HEK293 (cell line): ENCODE results near the gene HES1.

Experiments
- CTCF ChIA-PET: fragments of 350-600 bp; formaldehyde crosslinking; extraction: SDS; loops from one replicate; lab custom pipeline; 2021; ENCODE audit warnings: antibody characterized with exemption; lab: Yijun Ruan, JAX
- POLR2A ChIA-PET: fragments of 300-600 bp; formaldehyde crosslinking; extraction: SDS; loops from one replicate; lab custom pipeline; 2020; ENCODE audit warnings: antibody characterized with exemption, inconsistent platforms; lab: Yijun Ruan, JAX
- H3K27ac ChIP-seq: fragments of 200-500 bp; sonication (Bioruptor generic); 2 replicates; pipeline ENCODE4 v1.5.1; 2014; ENCODE audit warnings: low read depth, low read length, control low read depth, inconsistent platforms; ENCODE audit errors: extremely low read depth
- H3K36me3 ChIP-seq, 2 experiments: fragments of 200-500 bp in 1 of 2; sonication (Bioruptor generic) in 1 of 2; 1 replicate in 1 of 2; 2 replicates in 1 of 2; pipeline ENCODE4 v1.5.1; 2014 to 2017; ENCODE audit warnings: inconsistent platforms in 2 of 2, low read length in 2 of 2; ENCODE audit not compliant: control insufficient read depth in 2 of 2, insufficient read depth in 1 of 2
- H3K4me1 ChIP-seq: fragments of 200-500 bp; sonication (Bioruptor generic); 2 replicates; pipeline ENCODE4 v1.5.1; 2014; ENCODE audit warnings: mild to moderate bottlenecking, low read length, inconsistent platforms; ENCODE audit not compliant: control insufficient read depth, insufficient read depth
- H3K4me3 ChIP-seq: 2 replicates; pipeline ENCODE4 v1.5.1; 2011; ENCODE audit warnings: low read depth, mild to moderate bottlenecking, control low read depth, low read length, moderate library complexity
- H3K9me3 ChIP-seq: fragments of 200-500 bp; sonication (Bioruptor generic); 2 replicates; pipeline ENCODE4 v1.5.1; 2014; ENCODE audit warnings: low read depth, low read length, inconsistent platforms; ENCODE audit not compliant: control insufficient read depth, insufficient read depth
- BCL11B ChIP-seq: fragments of 450-650 bp; formaldehyde crosslinking; IDR thresholded peaks from 2 replicates; pipeline ENCODE4 v1.5.1; 2016; ENCODE audit warnings: low read depth, missing biosample characterization, missing genetic modification characterization
- EGR2 ChIP-seq: fragments of 450-650 bp; formaldehyde crosslinking; IDR thresholded peaks from 2 replicates; pipeline ENCODE4 v1.5.1; 2016; ENCODE audit warnings: low read depth, missing biosample characterization, missing genetic modification characterization
- MEIS1 ChIP-seq: sonication (generic); formaldehyde crosslinking; IDR thresholded peaks from 2 replicates; pipeline ENCODE4 v1.8.1; 2022; ENCODE audit warnings: missing genetic modification reagents, mild to moderate bottlenecking, borderline replicate concordance
- OVOL3 ChIP-seq: fragments of 450-650 bp; formaldehyde crosslinking; IDR thresholded peaks from 2 replicates; pipeline ENCODE4 v1.5.1; 2016; ENCODE audit warnings: missing biosample characterization, missing genetic modification characterization
- PRDM1 ChIP-seq: fragments of 450-650 bp; formaldehyde crosslinking; IDR thresholded peaks from 2 replicates; pipeline ENCODE4; 2016; ENCODE audit warnings: missing biosample characterization, missing genetic modification characterization
- SP2 ChIP-seq: fragments of 450-650 bp; formaldehyde crosslinking; IDR thresholded peaks from 2 replicates; pipeline ENCODE4 v1.5.1; 2016; ENCODE audit warnings: missing biosample characterization, missing genetic modification characterization
- ZBTB1 ChIP-seq: fragments of 450-650 bp; formaldehyde crosslinking; IDR thresholded peaks from 2 replicates; pipeline ENCODE4 v1.5.1; 2016; ENCODE audit warnings: missing biosample characterization, missing genetic modification characterization
- ZFP3 ChIP-seq: fragments of 450-650 bp; formaldehyde crosslinking; IDR thresholded peaks from 2 replicates; pipeline ENCODE4 v1.5.1; 2016; ENCODE audit warnings: low read depth, missing biosample characterization, missing genetic modification characterization
- ZFP41 ChIP-seq: fragments of 450-650 bp; formaldehyde crosslinking; IDR thresholded peaks from 2 replicates; pipeline ENCODE4 v1.5.1; 2016; ENCODE audit warnings: missing biosample characterization, missing genetic modification characterization, borderline replicate concordance
- ZNF146 ChIP-seq: fragments of 450-650 bp; formaldehyde crosslinking; IDR thresholded peaks from 2 replicates; pipeline ENCODE4 v1.5.1; 2016; ENCODE audit warnings: missing biosample characterization, missing genetic modification characterization
- ZNF302 ChIP-seq: fragments of 450-650 bp; formaldehyde crosslinking; IDR thresholded peaks from 2 replicates; pipeline ENCODE4 v1.5.1; 2016; ENCODE audit warnings: missing biosample characterization, missing genetic modification characterization, low read depth
- ZNF341 ChIP-seq: fragments of 450-650 bp; formaldehyde crosslinking; IDR thresholded peaks from 2 replicates; pipeline ENCODE4; 2016; ENCODE audit warnings: low read depth, missing biosample characterization, missing genetic modification characterization
- ZNF366 ChIP-seq: fragments of 450-650 bp; formaldehyde crosslinking; conservative IDR thresholded peaks from 2 replicates; pipeline ENCODE4 v1.5.1; 2016; ENCODE audit warnings: missing biosample characterization, missing genetic modification characterization
- ZNF433 ChIP-seq: fragments of 450-650 bp; formaldehyde crosslinking; IDR thresholded peaks from 2 replicates; pipeline ENCODE4 v1.5.1; 2016; ENCODE audit warnings: missing biosample characterization, missing genetic modification characterization, low read depth
- ZNF544 ChIP-seq: fragments of 450-650 bp; formaldehyde crosslinking; IDR thresholded peaks from 2 replicates; pipeline ENCODE4 v1.5.0; 2017; ENCODE audit warnings: missing biosample characterization, missing genetic modification characterization
- ZNF624 ChIP-seq: fragments of 450-650 bp; formaldehyde crosslinking; IDR thresholded peaks from 2 replicates; pipeline ENCODE4 v1.5.1; 2017; ENCODE audit warnings: missing biosample characterization, missing genetic modification characterization
- ZNF629 ChIP-seq: fragments of 450-650 bp; formaldehyde crosslinking; IDR thresholded peaks from 2 replicates; pipeline ENCODE4 v1.5.1; 2017; ENCODE audit warnings: missing biosample characterization, missing genetic modification characterization
- ZNF785 ChIP-seq: fragments of 450-650 bp; formaldehyde crosslinking; IDR thresholded peaks from 2 replicates; pipeline ENCODE4 v1.5.1; 2016; ENCODE audit warnings: missing biosample characterization, missing genetic modification characterization
- TF ChIP-seq, protein P1 (sequence below): fragments of 450-650 bp; formaldehyde crosslinking; IDR thresholded peaks from 2 replicates; pipeline ENCODE4 v1.5.1; 2017; ENCODE audit warnings: missing biosample characterization, missing genetic modification characterization
- TF ChIP-seq, protein P2 (sequence below): fragments of 450-650 bp; formaldehyde crosslinking; IDR thresholded peaks from 2 replicates; pipeline ENCODE4 v1.5.1; 2016; ENCODE audit warnings: missing biosample characterization, missing genetic modification characterization
- TF ChIP-seq, protein P3 (sequence below): fragments of 450-650 bp; formaldehyde crosslinking; IDR thresholded peaks from 2 replicates; pipeline ENCODE4 v1.5.1; 2016; ENCODE audit warnings: missing biosample characterization, missing genetic modification characterization
- TF ChIP-seq, protein P4 (sequence below): fragments of 450-650 bp; IDR thresholded peaks from 2 replicates; pipeline ENCODE4 v1.5.1; 2018; ENCODE audit warnings: missing biosample characterization, missing genetic modification characterization
- TF ChIP-seq, protein P5 (sequence below): fragments of 450-650 bp; IDR thresholded peaks from 2 replicates; pipeline ENCODE4 v1.5.1; 2018; ENCODE audit warnings: missing biosample characterization, mild to moderate bottlenecking, missing genetic modification characterization

The HES1 gene

DNA sequence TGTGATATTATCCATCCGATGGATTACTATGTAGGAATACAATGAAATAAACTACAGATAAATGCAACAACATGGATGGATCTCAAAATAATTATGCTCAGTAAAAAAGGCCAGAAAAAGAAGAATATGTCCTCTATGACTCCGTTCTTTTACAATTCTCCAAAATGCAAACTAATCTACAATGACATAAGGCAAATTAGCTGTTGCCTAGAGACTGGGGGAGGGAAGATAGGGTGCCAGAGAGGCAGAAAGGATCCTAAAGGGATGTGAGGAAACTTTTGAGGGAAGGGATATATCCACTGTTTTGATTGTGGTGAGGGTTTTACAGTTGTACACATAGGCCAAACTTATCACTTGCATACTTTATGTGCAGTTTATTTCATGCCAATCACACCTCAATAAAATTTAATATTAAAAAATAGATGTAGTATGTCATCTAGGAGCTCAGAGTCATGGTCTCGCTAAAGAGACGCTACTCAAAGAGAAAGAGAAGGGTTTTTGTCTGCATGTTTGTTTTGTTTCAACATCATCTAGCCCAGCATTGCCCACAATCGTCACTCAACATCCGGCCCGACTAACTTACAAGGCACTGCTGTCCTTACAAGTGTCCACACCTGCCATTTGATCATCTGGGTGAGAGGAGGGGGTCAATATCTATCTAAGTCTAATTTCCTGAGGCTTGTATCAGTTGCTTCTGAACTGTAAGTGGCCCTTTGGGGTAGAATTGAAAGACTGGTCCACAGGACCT lies 29.5 kb downstream of the HES1 start:
- no peaks in the 10 kb centered on the region for H3K9me3 ChIP-seq
- ChIA-PET POLR2A (interaction anchor here (1.3 kb wide), 1 partner anchor 25 kb away, joined by 5 read pairs; no protein-coding TSS in a partner anchor), CTCF (interaction anchor here (1.2 kb wide), 1 partner anchor 20 kb away, joined by 3 read pairs; no protein-coding TSS in a partner anchor)
- H3K4me3 ChIP-seq = no peak overlapping the region
- H3K4me1 ChIP-seq = peaks cover 14% of the 10 kb centered on the region
- H3K36me3 ChIP-seq = no peaks in the 10 kb centered on the region
- TF ChIP-seq SP2 (tag by site-specific recombination) (peak; percentile 9; the same call in 1 of the 2 replicates), ZNF629 (tag by site-specific recombination) (0 out of 2 replicates have a peak, but pooled peaks have one; percentile 22), ZNF785 (no peak), OVOL3 (tag by site-specific recombination) (no peak)
- TF ChIP-seq, protein P1, sequence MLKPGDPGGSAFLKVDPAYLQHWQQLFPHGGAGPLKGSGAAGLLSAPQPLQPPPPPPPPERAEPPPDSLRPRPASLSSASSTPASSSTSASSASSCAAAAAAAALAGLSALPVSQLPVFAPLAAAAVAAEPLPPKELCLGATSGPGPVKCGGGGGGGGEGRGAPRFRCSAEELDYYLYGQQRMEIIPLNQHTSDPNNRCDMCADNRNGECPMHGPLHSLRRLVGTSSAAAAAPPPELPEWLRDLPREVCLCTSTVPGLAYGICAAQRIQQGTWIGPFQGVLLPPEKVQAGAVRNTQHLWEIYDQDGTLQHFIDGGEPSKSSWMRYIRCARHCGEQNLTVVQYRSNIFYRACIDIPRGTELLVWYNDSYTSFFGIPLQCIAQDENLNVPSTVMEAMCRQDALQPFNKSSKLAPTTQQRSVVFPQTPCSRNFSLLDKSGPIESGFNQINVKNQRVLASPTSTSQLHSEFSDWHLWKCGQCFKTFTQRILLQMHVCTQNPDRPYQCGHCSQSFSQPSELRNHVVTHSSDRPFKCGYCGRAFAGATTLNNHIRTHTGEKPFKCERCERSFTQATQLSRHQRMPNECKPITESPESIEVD (tag by site-specific recombination) = peak; percentile 18; the same call in 1 of the 2 replicates
- no peak overlapping the region for H3K27ac ChIP-seq

DNA sequence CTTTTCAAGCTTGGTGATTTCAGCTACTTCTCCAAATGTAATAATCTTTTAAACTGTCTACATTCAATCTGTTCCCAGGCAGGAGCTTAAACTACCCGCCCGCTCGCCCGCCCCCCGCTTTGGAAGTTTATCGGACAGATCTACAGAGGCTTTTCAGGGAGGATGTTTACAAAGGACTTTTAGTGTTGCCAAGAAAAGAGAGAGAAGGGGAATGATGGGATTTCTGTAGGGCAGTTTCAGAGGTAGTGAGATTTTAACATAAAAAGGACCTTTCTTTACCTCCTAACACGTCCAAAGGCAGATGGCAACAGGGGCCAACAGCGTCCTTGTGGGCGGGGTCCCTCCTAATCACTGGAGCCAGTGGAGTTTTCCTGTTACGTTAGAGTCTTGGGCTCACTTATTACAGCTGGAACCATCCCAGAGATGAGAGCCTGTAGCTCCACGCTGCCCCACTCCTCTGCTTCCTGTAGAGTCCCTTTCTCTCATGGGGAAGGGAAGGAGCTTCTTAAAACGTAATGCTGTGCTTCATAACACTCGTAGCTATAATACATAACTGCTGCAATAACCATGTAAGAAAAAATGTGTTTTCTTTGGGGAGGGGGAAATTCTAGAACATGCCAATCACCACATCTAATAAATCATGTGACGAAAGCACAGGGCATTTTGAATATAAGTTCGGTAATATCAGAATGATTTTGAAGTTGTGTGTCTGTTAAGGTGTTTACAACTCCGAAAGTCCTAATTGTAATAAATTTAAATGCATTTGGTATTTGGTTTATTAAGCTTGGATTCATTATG lies 30.9 kb downstream of the HES1 start:
- CTCF ChIA-PET = interaction anchor here (0.6 to 1.3 kb wide), 4 partner anchors 10 to 1718 kb away, joined by 3 to 6 read pairs (median 4); no protein-coding TSS in a partner anchor
- H3K4me3 ChIP-seq = no peak overlapping the region
- H3K27ac ChIP-seq = peak overlapping the region; percentile 54; the same call in 1 of the 2 replicates
- H3K9me3 ChIP-seq = no peaks in the 10 kb centered on the region
- peaks cover 14% of the 10 kb centered on the region for H3K4me1 ChIP-seq
- POLR2A ChIA-PET = interaction anchor here (1.3 to 1.6 kb wide), 2 partner anchors 26 to 31 kb away, joined by 4 to 5 read pairs; partner anchors contain the start of gene HES1
- H3K36me3 ChIP-seq = no peaks in the 10 kb centered on the region
- TF ChIP-seq ZFP41 (no peak), MEIS1 (CRISPR knock-in tag) (no peak), ZNF341 (tag by site-specific recombination) (peak; percentile 70), ZNF624 (tag by site-specific recombination) (no peak), ZBTB1 (tag by site-specific recombination) (no peak), ZNF433 (tag by site-specific recombination) (no peak), ZNF302 (tag by site-specific recombination) (no peak), BCL11B (tag by site-specific recombination) (no peak), EGR2 (tag by site-specific recombination) (peak; percentile 38; the same call in 1 of the 2 replicates), SP2 (tag by site-specific recombination) (peak; percentile 19; the same call in 1 of the 2 replicates), PRDM1 (tag by site-specific recombination) (peak; percentile 50; the same call in 1 of the 2 replicates), ZNF366 (tag by site-specific recombination) (0 out of 2 replicates have a peak, but pooled peaks have one; percentile 16), ZNF146 (no peak), ZFP3 (no peak), ZNF544 (tag by site-specific recombination) (no peak)
- TF ChIP-seq, protein P2, sequence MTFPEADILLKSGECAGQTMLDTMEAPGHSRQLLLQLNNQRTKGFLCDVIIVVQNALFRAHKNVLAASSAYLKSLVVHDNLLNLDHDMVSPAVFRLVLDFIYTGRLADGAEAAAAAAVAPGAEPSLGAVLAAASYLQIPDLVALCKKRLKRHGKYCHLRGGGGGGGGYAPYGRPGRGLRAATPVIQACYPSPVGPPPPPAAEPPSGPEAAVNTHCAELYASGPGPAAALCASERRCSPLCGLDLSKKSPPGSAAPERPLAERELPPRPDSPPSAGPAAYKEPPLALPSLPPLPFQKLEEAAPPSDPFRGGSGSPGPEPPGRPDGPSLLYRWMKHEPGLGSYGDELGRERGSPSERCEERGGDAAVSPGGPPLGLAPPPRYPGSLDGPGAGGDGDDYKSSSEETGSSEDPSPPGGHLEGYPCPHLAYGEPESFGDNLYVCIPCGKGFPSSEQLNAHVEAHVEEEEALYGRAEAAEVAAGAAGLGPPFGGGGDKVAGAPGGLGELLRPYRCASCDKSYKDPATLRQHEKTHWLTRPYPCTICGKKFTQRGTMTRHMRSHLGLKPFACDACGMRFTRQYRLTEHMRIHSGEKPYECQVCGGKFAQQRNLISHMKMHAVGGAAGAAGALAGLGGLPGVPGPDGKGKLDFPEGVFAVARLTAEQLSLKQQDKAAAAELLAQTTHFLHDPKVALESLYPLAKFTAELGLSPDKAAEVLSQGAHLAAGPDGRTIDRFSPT (tag by site-specific recombination) = no peak
- TF ChIP-seq, protein P3, sequence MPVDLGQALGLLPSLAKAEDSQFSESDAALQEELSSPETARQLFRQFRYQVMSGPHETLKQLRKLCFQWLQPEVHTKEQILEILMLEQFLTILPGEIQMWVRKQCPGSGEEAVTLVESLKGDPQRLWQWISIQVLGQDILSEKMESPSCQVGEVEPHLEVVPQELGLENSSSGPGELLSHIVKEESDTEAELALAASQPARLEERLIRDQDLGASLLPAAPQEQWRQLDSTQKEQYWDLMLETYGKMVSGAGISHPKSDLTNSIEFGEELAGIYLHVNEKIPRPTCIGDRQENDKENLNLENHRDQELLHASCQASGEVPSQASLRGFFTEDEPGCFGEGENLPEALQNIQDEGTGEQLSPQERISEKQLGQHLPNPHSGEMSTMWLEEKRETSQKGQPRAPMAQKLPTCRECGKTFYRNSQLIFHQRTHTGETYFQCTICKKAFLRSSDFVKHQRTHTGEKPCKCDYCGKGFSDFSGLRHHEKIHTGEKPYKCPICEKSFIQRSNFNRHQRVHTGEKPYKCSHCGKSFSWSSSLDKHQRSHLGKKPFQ (tag by site-specific recombination) = no peak
- TF ChIP-seq, protein P4, sequence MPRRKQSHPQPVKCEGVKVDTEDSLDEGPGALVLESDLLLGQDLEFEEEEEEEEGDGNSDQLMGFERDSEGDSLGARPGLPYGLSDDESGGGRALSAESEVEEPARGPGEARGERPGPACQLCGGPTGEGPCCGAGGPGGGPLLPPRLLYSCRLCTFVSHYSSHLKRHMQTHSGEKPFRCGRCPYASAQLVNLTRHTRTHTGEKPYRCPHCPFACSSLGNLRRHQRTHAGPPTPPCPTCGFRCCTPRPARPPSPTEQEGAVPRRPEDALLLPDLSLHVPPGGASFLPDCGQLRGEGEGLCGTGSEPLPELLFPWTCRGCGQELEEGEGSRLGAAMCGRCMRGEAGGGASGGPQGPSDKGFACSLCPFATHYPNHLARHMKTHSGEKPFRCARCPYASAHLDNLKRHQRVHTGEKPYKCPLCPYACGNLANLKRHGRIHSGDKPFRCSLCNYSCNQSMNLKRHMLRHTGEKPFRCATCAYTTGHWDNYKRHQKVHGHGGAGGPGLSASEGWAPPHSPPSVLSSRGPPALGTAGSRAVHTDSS (tag by site-specific recombination) = no peak
- TF ChIP-seq, protein P5, sequence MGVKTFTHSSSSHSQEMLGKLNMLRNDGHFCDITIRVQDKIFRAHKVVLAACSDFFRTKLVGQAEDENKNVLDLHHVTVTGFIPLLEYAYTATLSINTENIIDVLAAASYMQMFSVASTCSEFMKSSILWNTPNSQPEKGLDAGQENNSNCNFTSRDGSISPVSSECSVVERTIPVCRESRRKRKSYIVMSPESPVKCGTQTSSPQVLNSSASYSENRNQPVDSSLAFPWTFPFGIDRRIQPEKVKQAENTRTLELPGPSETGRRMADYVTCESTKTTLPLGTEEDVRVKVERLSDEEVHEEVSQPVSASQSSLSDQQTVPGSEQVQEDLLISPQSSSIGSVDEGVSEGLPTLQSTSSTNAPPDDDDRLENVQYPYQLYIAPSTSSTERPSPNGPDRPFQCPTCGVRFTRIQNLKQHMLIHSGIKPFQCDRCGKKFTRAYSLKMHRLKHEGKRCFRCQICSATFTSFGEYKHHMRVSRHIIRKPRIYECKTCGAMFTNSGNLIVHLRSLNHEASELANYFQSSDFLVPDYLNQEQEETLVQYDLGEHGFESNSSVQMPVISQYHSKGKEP = no peak
